A549 (cell line): ENCODE measurements around the gene GNG2.

Source experiments
- CEBPB ChIP-seq, 2 experiments: fragments of >200 bp in 1 of 2; sonication (Bioruptor Twin) in 1 of 2; formaldehyde crosslinking in 1 of 2; IDR thresholded peaks; 2 replicates each; pipeline ENCODE4 v1.6.1; 2012 to 2016
- HOXA7 ChIP-seq: fragments of 250-450 bp; sonication (Bioruptor Pico); IDR thresholded peaks from 2 replicates; pipeline ENCODE4 v1.5.0; 2020; ENCODE audit warnings: mild to moderate bottlenecking, moderate library complexity
- JUN ChIP-seq, 2 experiments: fragments of >200 bp; sonication (Bioruptor Twin); formaldehyde crosslinking; IDR thresholded peaks; 2 replicates in 1 of 2; 3 replicates in 1 of 2; pipeline ENCODE4 v1.6.1; 2016 to 2017
- KDM1A ChIP-seq: fragments of 200-600 bp; sonication (generic); IDR thresholded peaks from 2 replicates; pipeline ENCODE4 v1.6.1; 2016; ENCODE audit warnings: low read depth, mild to moderate bottlenecking
- NFE2L2 ChIP-seq: fragments of 150-350 bp; conservative IDR thresholded peaks from 2 replicates; pipeline ENCODE4 v1.6.1; 2014; ENCODE audit warnings: low read length
- NPAS2 ChIP-seq: fragments of 250-450 bp; sonication (Bioruptor Pico); IDR thresholded peaks from 2 replicates; pipeline ENCODE4 v1.8.0; 2022; ENCODE audit warnings: mild to moderate bottlenecking, moderate library complexity, borderline replicate concordance
- NR3C1 ChIP-seq: fragments of >200 bp; sonication (Bioruptor Twin); formaldehyde crosslinking; IDR thresholded peaks from 3 replicates; pipeline ENCODE4 v1.6.1; 2017
- POLR2A ChIP-seq: IDR thresholded peaks from 2 replicates; pipeline ENCODE4 v1.6.1; 2012; ENCODE audit warnings: mild to moderate bottlenecking, low read length
- RAD21 ChIP-seq, 2 experiments: fragments of >200 bp in 1 of 2; sonication (Bioruptor Twin) in 1 of 2; formaldehyde crosslinking in 1 of 2; IDR thresholded peaks in 1 of 2; conservative IDR thresholded peaks in 1 of 2; 2 replicates in 1 of 2; 3 replicates in 1 of 2; pipeline ENCODE4 v1.6.1; 2012 to 2018; ENCODE audit warnings: inconsistent platforms in 1 of 2
- RCOR1 ChIP-seq: fragments of 150-350 bp; IDR thresholded peaks from 2 replicates; pipeline ENCODE4 v1.6.1; 2014; ENCODE audit warnings: antibody characterized with exemption, low read length, low read depth
- TF ChIP-seq, protein P1 (sequence below): IDR thresholded peaks from 2 replicates; pipeline ENCODE4 v1.6.1; 2012
- TF ChIP-seq, protein P2 (sequence below): fragments of >200 bp; sonication (Bioruptor Twin); formaldehyde crosslinking; IDR thresholded peaks from 3 replicates; pipeline ENCODE4 v1.5.1; 2016
- TF ChIP-seq, protein P3 (sequence below): fragments of 200-600 bp; sonication (generic); IDR thresholded peaks from 2 replicates; pipeline ENCODE4 v1.6.1; 2016; ENCODE audit warnings: antibody characterized with exemption, mild to moderate bottlenecking, moderate library complexity
- TF ChIP-seq, protein P4 (sequence below): fragments of 150-350 bp; IDR thresholded peaks from 2 replicates; pipeline ENCODE4 v1.6.1; 2014; ENCODE audit warnings: low read depth, mild to moderate bottlenecking, low read length

DNA sequence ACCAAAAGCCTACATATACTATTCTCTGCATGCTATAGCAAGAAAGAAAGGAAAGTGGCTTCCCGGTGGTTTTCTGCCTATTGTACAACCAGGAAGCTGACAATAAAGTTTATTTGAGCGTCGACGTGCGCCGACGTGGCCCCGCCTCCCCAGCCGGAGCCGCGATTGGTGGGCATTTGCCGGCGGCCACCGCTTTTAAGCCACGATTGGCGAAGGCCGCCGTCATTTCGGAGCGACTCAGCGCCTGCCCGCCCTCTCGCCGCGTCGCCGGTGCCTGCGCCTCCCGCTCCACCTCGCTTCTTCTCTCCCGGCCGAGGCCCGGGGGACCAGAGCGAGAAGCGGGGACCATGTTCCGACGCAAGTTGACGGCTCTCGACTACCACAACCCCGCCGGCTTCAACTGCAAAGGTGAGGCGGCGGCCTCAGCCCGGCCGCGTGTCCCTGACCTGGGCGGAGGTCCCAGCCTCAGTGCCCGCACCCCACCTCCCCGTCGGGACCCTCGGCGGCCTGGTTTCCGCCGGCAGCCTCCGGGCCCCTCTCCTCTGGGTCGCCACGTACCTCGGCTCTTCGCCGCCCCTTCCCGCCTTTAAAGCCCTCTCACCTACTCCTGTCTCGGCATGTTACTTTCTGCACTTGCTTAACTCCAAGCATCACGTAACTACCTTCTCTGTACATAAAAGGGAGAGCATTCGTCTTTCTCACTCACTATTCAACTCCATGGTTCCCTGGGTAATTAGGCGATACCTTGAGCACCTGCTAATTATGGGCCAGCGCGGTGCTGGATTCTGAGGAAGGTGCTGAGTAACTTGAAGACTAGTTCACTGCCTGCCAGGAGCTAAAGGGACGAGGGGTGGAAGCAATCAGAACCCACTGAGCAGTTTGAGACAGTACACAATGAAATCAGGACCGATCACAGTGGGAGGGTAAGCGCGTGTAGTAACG, 129.2 kb downstream of the GNG2 start, which contains the start of gene RTRAF:
- TF ChIP-seq KDM1A = no peak
- TF ChIP-seq CEBPB (IDR thresholded peaks at IDR 0.05) = 0 out of 4 replicates have a peak, but pooled peaks of 1 of the 2 experiments have one; percentile 2
- TF ChIP-seq HOXA7 (CRISPR knock-in tag) = no peak
- TF ChIP-seq RCOR1 = no peak
- peak; percentile 64 to 86 for TF ChIP-seq JUN (IDR thresholded peaks at IDR 0.05)
- TF ChIP-seq, protein P1, sequence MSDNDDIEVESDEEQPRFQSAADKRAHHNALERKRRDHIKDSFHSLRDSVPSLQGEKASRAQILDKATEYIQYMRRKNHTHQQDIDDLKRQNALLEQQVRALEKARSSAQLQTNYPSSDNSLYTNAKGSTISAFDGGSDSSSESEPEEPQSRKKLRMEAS = peak; percentile 70
- TF ChIP-seq POLR2A = peak; percentile 78
- no peak for TF ChIP-seq RAD21 (conservative IDR thresholded peaks at IDR 0.05 in 1 of 2, IDR thresholded peaks at IDR 0.05 in 1 of 2)
- TF ChIP-seq, protein P2, sequence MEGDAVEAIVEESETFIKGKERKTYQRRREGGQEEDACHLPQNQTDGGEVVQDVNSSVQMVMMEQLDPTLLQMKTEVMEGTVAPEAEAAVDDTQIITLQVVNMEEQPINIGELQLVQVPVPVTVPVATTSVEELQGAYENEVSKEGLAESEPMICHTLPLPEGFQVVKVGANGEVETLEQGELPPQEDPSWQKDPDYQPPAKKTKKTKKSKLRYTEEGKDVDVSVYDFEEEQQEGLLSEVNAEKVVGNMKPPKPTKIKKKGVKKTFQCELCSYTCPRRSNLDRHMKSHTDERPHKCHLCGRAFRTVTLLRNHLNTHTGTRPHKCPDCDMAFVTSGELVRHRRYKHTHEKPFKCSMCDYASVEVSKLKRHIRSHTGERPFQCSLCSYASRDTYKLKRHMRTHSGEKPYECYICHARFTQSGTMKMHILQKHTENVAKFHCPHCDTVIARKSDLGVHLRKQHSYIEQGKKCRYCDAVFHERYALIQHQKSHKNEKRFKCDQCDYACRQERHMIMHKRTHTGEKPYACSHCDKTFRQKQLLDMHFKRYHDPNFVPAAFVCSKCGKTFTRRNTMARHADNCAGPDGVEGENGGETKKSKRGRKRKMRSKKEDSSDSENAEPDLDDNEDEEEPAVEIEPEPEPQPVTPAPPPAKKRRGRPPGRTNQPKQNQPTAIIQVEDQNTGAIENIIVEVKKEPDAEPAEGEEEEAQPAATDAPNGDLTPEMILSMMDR = no peak
- TF ChIP-seq, protein P3, sequence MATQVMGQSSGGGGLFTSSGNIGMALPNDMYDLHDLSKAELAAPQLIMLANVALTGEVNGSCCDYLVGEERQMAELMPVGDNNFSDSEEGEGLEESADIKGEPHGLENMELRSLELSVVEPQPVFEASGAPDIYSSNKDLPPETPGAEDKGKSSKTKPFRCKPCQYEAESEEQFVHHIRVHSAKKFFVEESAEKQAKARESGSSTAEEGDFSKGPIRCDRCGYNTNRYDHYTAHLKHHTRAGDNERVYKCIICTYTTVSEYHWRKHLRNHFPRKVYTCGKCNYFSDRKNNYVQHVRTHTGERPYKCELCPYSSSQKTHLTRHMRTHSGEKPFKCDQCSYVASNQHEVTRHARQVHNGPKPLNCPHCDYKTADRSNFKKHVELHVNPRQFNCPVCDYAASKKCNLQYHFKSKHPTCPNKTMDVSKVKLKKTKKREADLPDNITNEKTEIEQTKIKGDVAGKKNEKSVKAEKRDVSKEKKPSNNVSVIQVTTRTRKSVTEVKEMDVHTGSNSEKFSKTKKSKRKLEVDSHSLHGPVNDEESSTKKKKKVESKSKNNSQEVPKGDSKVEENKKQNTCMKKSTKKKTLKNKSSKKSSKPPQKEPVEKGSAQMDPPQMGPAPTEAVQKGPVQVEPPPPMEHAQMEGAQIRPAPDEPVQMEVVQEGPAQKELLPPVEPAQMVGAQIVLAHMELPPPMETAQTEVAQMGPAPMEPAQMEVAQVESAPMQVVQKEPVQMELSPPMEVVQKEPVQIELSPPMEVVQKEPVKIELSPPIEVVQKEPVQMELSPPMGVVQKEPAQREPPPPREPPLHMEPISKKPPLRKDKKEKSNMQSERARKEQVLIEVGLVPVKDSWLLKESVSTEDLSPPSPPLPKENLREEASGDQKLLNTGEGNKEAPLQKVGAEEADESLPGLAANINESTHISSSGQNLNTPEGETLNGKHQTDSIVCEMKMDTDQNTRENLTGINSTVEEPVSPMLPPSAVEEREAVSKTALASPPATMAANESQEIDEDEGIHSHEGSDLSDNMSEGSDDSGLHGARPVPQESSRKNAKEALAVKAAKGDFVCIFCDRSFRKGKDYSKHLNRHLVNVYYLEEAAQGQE = no peak
- TF ChIP-seq NPAS2 (CRISPR knock-in tag) = no peak
- TF ChIP-seq, protein P4, sequence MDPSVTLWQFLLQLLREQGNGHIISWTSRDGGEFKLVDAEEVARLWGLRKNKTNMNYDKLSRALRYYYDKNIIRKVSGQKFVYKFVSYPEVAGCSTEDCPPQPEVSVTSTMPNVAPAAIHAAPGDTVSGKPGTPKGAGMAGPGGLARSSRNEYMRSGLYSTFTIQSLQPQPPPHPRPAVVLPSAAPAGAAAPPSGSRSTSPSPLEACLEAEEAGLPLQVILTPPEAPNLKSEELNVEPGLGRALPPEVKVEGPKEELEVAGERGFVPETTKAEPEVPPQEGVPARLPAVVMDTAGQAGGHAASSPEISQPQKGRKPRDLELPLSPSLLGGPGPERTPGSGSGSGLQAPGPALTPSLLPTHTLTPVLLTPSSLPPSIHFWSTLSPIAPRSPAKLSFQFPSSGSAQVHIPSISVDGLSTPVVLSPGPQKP = no peak
- TF ChIP-seq NFE2L2 = no peak
- no peak for TF ChIP-seq NR3C1
